ENCODE data around the gene TMIGD2. TPM values are rescaled to one million over a fixed set of nuclear protein-coding genes. Genes with fewer than 3 reads are reported as not detected.
"Not testable (repeated sequence)": the region's sequence is repeated elsewhere in the genome, so short reads cannot be mapped to it uniquely, and the experiment has no call there.

TMIGD2 gene
- total RNA-seq, 1 donor from 2014 or later, result 0.49 TPM

DNA sequence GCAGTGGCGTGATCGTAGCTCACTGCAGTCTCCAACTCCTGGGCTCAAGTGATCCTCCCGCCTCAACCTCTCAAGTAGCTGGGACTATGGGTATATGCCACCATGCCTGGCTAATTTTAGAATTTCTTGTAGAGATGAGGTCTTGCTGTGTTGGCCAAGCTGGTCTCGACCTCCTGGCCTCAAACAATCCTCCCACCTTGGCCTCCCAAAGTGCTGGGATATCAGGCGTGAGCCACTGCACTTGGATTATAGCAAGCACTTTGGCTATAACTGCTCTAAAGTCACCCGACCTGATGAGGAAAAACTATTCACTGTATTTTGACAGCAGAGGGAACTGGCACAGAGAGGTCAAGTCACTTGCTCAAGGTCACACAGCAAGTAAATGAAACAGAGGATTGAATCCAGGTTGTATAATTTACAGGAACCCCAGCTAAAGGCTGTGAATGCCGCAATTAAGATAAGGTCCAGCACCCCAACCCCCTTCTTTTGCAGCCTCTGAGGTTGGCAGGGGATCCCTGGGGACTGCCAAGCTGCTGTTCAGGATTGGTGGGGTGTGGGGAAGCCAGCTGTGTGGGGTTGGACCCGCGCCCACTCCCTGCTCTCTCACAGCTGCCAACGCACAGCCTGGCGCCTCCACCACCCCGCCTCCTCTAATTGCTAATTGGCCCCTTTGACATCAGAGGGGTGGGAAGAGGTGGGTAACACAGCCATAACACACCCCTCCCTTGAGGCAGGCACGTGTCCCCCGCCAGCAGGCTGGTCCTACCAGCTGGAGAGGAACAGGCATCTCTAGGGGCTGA lies 6.0 kb downstream of the TMIGD2 start:
- DNase-seq, result peak; percentile 35

DNA sequence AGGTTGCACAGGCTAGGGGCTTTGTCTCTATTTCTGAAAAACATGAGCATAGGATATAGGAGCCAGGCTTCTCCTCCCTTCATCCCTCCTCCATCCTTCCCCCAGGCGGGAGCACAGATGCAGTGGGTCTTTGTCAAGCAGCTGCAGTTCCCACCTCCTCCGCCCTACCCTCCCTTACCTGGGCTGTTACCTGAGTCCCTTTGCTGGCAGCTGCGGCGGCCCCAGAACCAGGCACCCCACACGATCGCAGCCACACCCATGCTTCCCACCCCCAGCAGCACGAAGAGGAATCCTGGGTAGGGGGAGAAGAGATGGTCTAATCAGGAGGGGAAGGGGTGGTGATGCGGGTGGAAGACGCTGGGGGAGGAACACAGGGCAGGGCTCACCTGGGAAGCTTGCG lies 7.8 kb downstream of the TMIGD2 start:
- DNase-seq, result no peak

DNA sequence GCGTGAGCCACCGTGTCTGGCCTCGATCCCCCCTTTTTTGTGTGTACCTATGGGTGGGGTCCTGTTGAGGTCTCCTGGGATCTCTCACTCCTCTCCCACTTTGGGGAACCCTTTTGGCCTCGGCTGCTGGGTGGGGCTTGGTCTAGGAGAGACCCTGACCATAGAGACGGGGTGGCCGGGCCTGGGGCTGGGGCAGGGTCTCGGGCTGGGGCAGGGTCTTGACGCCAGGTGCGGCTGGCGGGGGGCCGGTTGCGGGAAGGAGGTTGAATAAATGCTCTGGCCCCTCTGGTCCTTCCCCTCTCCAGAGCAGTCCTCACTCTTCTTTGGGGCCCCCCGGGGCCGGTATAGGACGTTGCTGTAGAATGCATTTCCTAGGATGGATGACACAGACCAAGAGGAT lies 9.7 kb downstream of the TMIGD2 start:
- DNase-seq, result no peak

DNA sequence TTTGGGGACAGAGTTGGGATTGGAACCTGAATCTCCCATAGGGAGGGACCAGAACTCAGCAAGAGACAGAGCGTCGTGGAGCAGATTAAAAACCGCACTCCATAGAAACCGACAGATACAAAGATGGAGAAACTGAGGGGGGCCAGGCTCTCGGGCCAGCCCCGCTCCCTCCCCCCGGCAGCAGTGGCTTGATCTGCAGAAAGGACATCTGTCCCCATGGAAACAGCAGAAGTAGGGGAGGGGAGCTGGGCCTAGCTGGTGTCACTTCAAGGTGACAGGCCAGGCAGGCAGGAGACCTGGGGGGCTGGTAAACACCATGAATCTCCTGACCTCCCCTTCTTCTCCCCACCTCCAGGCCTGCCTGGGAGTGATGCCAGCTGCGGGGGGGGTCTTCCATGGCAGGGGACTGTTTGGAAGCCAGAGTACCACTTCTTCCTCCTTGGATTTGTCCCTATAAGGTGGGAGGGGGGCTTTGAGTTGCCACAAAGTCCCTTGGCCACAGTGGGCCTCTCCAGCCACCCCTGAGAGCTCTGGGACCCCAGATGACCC lies 10.9 kb downstream of the TMIGD2 start:
- DNase-seq, result no peak

DNA sequence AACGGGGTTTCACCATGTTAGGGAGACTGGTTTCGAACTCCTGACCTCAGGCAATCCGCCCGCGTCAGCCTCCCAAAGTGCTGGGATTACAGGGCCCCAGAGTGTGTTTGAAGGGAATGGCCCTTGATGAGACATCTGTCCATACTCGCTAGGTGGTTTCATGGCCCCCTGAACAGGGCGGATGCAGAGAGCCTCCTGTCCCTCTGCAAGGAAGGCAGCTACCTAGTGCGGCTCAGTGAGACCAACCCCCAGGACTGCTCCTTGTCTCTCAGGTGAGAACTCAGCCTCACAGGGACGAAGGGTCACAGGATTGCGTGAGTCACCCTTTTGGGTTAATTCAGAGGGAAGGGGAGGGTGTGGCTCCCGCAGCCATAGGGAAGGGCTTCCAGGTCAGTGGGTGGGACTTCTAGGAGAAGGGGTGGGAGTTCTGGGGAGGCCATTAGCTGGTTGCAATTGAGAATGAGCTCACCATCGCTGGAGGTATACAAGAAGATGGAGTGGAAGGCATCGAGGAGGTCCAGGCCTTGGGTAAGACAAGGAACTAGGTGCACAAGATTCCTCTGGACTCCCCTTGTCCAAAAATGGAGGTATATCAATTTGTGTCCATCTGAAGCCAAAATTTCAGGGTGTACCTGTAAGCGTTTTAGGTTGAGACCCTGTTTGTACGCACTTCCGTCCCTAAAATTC lies 14.0 kb downstream of the TMIGD2 start:
- no peak for DNase-seq

DNA sequence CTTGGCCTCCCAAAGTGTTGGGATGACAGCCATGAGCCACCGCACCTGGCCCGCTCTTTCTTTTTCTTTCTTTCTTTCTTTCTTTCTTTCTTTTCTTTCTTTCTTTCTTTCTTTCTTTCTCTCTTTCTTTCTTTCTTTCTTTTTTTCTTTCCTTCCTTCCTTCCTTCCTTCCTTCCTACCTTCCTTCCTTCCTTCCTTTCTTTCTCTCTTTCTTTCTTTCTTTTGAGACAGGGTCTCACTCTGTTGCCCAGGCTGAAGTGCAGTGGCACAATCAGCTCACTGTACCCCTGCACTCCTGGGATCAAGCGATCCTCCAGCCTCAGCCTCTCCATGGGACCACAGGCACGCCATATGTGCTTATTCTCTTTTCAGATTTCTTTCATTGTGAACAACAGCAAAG lies 16.0 kb downstream of the TMIGD2 start:
- not testable (repeated sequence) for DNase-seq

DNA sequence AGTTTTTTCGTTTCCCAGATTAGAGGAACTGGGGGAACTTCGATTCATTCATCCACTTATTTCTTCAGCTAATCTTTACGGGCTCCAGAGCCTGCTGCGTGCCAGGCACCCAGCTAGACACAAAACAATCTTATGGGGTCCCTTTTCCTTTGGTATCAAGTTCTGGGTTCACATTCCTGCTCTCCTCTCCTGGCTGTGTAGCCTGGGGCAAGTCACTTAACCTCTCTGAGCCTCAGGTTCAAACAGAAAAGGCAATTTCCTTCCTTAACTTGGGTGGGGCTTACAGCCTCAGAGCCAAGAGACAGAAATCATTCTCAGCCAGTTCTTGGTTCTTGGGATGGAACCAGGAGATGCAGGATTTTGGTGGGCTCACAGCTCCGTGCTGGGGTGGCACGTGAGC lies 17.2 kb downstream of the TMIGD2 start:
- no peak for DNase-seq

DNA sequence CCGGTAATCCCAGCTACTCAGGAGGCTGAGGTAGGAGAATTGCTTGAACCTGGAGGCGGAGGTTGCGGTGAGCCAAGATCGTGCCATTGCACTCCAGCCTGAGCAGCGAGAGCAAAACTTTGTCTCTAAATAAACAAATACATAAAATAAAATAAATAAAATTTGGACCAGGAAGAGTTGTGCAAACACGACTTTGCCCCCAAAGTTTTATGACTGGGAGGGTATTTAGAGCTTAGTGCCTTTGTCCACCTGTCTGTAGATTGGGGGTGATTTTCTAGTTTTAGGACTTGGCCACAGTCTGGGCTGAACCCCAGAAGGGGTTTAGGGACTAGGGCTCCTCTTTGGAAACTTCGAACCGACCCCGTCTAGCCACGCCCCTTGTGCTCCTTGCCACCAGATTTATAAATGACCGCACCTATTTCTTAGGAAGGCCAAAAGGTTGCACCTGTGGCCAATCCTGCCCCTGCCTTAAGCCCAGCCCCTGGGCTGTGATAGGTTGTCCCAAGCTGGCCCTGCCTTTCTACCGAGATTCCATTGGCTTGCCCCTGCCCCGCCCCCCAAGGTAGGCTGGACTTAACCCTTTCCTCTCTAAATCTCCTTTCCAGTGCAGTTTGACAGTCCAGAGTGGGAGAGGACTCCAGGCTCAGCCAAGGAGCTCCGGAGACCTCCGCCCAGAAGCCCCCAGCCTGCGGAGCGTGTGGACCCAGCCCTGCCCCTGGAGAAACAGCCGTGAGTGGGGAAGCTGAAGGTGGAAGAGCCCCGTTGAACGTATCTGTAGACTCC lies 17.8 kb downstream of the TMIGD2 start:
- no peak for DNase-seq

DNA sequence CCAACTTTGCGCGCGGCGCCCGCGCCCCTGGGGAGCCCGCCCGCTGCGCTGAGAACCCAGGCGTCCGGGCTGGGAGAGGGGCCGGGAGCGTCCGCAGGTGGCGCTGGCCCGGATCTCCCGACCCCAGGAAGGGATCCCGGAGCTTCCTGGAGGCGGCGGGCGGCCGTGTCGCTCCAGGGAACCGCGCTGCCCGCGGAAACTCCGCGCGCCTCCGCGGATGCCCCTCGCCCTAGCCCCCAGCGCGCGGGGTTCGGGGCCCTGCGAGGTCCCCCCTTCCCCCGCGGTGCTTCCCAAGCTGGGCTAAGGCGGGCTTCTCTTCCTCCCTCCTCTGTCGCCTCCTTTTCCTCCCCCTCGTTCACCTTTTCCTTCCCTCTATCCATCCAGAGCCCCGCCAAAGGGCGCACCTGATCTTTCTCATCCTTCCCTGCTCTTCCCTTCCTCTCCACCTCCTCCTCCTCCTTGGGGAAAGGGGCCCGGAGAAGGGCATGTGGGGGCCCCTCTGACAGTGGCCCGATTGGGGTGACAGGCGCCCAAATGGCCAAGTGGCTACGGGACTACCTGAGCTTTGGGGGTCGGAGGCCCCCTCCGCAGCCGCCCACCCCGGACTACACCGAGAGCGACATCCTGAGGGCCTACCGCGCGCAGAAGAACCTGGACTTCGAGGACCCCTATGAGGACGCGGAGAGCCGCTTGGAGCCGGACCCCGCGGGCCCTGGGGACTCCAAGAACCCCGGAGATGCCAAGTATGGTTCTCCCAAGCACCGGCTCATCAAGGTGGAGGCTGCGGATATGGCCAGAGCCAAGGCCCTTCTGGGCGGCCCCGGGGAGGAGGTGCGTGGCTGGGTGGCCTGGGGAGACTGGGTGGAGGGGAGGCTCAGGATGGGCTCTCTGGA lies 22.4 kb downstream of the TMIGD2 start:
- no peak for DNase-seq

DNA sequence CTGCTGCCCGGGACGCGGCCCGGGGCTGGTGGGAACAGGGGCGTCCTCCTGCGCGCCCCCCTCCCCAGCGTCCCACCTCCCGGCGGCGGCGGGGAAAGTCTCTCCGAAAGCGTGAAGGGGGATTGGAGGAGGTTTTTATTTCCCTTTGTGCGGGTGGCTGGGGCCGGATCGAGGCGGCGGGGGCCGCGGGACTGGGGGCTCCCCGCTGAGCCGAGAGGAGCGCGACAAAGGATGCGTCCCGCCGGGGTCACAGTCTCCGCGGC lies 23.0 kb downstream of the TMIGD2 start:
- no peak for DNase-seq

DNA sequence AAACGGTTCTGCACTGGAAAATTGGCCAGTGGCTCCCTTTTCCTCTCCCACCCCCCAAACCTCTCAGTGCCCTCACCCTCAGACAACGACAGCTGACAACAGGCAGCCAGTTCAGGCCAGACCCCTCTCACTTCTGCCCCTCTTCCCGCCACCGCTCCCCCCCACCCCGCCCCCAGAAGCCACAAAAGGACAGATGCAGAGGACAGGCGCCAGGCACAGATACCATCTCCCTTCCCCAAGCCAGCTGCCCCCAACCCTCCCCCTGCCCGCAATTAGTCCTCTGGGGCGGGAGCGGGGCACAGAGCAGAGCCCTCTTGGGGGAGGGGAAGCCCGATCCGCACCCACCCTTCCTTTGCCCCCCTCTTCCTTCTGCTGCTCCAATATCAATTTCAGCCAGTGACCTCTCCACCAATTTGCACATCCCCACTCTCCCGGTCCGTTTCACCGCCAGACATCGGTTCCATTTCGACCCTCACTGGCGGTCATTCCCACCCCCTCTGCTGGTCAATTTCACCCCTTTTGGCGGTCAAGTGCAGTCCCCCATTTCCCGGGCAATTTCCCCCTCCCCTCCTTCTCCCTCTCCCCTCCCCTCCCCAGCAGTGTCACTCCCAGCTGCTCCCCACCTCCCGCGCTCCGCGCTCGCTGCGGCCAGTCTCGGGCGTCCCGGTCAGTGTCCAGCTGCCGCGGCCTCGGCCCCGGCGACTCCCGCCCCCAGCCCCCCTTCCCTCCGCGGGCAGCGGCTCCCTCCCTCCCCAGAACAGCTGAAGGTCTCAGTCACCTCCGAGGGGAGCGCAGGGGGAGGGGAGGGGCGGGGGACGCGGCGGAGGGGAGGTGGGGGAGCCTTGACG lies 23.5 kb downstream of the TMIGD2 start, which contains the start of gene SHD:
Gene SHD (plus strand): TSS at position 848 of the 848 bp plus-strand sequence. CDS start 798 bp downstream, outside the sequence.
- DNase-seq, result no peak

DNA sequence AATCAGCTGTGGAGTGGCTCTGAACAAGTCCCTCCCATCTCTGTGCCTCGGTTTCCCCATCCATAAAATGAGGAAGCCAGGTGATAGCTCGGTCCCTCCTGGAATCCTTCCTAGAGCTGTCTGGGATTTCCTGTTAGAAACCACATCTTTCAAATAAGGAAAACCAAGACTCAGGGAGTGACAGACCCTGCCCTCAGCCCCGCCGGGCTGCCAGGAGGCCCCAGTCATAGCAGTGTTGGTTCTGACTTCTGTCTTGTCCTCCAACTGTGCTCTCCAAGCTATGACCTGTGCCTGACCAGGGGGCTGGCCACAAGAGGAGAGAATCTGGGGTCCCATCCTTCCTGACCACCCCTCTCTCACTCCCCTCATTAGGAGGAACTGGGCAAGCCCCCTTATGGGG lies 24.2 kb downstream of the TMIGD2 start:
- no peak for DNase-seq

DNA sequence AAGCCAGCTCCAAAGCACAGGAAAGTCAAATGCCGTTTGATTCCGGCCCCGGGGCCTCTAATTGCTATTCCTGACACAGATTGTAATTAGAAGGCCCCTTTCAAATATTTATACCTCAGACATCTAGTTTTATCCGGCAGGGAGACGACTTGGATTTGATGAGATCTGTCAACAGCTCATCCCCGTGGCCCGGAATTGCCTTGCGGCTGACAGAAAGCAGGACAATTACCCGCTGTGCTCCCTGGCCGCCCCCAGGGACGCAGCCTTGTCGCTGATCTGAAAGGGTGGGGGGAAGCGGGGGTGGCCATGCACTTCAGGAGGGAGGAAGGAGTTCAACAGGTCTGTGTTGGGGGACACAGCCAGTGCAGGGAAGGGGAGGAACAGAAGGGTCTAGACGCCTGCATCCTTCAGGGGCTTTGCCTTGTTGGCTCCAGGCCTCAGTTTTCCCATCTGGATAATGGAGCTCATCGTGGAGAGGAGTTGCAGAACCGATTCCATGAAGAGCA lies 24.9 kb downstream of the TMIGD2 start:
- DNase-seq, result no peak

DNA sequence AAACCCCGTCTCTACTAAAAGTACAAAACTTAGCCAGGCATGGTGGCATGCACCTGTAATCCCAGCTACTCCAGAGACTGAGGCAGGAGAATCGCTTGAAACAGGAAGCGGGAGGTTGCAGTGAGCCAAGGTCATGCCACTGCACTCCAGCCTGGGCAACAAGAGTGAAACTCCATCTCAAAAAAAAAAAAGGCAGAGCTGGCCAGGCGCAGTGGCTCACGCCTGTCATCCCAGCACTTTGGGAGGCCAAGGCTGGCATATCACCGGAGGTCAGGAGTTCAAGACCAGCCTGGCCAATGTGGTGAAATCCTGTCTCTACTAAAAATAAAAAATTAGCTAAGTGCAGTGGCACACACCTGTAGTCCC lies 27.9 kb downstream of the TMIGD2 start:
- not testable (repeated sequence) for DNase-seq

DNA sequence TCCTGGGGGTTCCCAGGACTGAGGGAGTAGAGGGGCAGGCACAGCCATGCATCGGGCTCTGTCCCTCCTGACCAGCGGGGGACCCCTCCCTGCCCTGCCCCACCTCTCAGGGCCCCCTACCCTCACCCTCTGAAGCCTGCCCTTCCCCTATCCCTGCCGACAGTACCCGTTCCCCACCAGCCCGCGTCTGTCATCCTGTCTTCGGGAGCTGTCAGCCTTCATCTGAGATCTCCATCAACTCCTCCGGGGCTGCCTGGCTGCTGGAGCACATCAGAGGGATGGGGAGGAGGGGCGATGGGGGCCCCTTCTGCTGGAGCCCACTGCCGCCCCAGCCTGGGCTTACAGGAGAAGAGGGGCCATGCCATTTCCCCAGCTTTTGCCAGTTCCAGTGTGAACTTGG lies 29.3 kb downstream of the TMIGD2 start:
- no peak for DNase-seq

DNA sequence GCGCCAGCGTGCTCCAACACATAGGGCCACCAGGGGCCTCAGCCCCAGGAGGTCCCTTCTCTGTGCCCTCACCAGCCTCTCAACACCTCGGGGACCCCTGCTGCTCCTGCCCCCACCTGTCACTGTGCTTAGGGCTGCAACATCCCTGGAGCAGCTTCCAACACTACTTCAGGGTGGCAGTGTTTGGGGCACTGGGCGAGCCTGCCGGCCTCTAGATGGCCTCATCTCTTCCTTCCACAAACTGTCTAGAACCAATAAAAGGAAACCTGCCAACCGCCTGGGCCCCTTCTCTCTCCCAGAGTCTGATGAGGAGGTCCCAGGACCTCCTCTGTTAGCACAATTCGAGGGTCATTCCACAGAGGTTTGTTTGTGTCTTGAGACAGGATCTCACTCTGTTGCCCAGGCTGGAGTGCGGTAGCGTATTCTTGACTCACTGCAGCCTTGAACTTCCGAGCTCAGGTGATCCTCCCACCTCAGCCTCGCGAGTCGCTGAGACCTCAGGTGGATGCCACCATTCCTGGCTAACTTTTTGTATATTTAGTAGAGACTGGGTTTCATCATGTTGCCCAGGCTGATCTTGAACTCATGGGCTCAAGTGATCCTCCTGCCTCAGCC lies 33.3 kb downstream of the TMIGD2 start:
- DNase-seq, result no peak

DNA sequence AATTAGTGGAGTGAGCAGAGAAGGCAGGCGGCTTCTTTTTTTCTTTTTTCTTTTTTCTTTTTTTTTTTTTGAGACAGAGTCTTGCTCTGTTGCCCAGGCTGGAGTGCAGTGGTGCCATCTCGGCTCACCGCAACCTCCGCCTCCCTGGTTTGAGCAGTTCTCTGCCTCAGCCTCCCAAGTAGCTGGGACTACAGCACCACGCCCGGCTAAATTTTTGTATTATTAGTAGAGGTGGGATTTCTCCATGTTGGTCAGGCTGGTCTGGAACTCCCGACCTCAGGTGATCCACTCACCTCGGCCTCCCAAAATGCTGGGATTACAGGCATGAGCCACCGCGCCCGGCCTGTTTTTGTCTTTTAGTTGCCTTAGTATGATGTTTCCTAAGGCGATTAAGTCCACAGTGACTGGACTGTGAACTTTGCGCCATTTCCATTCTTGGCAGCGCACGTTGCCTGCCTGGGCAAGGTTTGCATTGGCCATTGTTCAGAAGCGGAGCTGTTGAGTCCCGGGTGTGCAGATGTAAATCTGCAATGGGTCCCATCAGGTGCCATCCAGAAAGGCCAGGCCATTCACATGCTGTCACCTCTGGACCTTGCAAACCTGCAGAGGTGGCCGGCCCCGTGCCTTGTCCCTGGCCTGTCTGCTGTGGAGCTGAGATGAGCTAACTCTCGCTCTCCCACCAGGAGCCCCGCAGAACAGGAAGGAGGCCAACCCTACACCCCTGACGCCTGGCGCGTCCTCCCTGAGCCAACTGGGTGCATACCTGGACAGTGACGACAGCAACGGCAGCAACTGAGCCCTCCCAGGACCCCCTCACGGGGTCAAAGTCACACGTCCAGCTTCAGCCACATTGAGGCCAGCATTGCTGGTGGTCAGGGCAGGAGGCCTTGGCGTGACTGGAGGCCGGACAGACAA lies 34.0 kb downstream of the TMIGD2 start:
- DNase-seq, result no peak

DNA sequence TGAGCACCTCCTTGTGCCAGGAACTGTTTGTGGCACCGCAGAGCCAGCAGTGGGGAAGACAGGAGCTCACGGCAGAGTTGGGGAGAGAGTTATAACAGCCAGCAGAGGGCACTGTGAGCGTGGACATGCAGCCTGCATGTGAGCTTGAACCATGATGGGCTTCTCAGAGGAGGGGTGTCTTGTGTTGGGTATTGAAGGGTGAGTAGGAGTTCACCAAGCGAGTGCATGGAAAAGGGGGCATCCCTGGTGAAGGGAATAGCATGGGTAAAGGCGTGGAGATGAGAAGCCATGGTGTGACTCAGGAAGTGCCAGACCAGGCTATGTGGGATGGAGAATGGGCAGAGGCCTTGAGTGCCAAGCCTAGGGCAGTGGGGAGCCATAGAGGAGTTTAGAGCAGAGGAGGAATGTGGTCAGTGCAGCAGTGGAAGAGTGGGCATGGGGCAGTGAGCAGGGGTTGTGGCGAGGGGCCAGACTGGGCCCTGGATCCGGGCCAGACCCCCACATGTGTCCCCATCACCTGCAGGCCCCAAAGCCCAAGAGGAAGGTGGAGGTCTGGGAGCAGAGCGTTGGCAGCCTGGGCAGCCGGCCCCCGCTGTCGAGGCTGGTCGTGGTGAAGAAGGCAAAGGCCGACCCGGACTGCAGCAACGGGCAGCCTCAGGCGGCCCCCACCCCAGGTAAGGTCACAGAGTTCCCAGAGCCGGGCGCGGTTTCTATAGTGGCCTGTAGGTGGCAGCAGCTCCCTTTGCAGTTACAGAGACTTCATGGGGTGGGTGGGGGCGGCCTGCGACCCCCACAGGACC lies 34.9 kb downstream of the TMIGD2 start:
- no peak for DNase-seq

Measured in skin of body (tissue), 2 donors.